D341Med (cell line): ENCODE results near the gene CUX1.
"Not testable (repeated sequence)": the region's sequence is repeated elsewhere in the genome, so short reads cannot be mapped to it uniquely, and the experiment has no call there.

Experiments
- DNase-seq: peaks from one replicate; pipeline ENCODE4 v3.0.0; 2012; ENCODE audit warnings: low spot score

CUX1 gene

DNA sequence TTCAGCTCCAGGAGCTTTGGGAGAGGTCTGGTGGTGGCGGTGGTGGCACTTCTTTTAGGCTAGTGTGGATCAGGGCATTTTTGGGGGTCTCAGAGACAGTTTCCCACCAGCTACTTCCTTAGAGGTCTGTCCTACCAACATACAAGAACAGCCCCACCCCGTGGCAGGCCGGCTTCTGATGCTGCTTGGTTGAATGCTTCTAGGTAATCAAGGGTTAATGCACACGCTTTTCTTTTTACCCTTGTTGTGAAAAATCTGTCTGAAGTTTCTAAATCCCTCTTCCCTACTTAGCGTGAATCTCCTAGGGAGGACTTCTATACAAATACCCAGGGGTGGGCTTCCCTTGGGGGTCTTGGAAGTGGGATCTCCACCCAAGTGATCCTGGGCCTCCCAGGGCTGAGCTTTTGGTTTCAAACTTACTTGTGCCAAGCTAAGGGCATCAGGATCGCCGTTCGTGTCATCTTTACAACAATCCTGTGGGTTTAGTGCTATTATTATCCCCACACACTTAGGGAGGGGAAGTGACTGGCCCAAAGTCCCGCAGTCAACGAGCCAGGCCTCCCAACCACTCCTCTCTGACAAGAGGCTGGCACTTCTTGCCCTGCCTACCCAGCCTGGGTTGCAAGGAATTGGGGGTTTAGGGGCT lies 471.0 kb downstream of the CUX1 start:
- no peak for DNase-seq

- DNase-seq, result no peak
These were observed 471.6 kb downstream of the CUX1 start for GRCh38 chr7:102289057-102289456.

DNA sequence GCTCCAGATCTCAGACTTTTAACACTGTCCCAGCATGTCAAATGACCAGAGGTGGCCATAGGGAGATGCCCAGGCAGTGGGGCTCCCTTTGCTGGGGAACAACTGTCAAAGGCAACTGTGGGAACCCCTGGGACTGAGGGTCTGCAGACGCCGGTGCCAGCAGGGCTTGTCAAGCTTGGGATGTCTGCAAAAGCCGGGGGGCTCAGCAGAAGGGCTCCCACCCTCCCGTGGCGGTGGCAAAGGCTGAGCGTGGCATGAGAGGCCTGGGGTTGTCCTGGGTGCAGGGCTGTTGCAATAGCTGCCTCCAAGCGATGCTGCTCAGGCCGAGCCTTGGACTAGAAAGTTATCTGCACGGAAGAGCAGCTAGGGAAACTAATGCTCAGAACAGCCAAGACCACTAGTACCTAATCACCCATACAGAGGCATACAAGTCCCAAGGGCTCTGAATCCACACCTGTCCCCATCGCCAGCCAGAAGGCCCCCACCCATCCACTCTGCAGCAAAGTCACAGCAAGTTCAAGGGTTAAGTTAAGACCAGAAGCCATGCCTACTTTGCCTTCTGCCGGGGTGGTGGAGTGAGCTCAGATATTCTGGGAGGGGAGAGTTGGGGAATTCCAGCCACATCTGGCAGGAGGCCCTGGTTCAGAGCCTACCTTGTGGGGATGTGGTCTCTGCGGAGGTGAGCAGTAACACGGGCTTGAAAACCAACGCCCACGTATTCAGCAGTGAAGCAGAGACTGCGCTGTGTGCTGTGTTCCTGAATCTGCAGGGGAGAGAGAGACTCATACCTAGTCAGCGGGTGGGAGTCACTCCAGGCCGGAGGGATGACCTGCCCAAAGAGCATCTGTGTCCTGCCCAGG lies 473.9 kb downstream of the CUX1 start:
- no peak for DNase-seq

- DNase-seq, result no peak
These were observed 474.5 kb downstream of the CUX1 start for GRCh38 chr7:102291916-102292267.

- no peak for DNase-seq
These were observed 475.7 kb downstream of the CUX1 start for GRCh38 chr7:102292813-102293798.

GRCh38 chr7:102294589-102294988 lies 477.2 kb downstream of the CUX1 start:
- DNase-seq, result no peak

GRCh38 chr7:102295346-102296178 lies 478.1 kb downstream of the CUX1 start:
- DNase-seq, result no peak

GRCh38 chr7:102296179-102296438 lies 478.7 kb downstream of the CUX1 start:
- no peak for DNase-seq

DNA sequence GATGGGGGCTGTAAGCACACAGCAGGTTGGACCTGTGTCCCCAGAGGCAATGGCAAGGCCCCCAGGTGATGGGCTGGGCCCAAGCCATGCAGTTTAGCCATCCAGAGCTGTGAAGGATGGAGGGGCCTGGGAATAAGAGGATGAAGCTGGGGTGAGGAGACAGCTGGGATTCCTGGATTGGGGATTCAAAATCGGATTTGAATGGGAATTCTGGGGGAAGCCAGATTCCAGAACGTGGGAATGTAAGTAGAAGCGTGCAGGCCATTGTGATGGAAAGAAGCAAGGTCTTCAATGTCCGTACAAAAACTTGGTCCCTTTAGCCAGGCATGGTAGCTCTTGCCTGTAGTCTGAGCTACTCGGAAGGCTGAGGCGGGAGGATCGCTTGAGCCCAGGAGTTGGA lies 479.1 kb downstream of the CUX1 start:
- DNase-seq, result no peak

DNA sequence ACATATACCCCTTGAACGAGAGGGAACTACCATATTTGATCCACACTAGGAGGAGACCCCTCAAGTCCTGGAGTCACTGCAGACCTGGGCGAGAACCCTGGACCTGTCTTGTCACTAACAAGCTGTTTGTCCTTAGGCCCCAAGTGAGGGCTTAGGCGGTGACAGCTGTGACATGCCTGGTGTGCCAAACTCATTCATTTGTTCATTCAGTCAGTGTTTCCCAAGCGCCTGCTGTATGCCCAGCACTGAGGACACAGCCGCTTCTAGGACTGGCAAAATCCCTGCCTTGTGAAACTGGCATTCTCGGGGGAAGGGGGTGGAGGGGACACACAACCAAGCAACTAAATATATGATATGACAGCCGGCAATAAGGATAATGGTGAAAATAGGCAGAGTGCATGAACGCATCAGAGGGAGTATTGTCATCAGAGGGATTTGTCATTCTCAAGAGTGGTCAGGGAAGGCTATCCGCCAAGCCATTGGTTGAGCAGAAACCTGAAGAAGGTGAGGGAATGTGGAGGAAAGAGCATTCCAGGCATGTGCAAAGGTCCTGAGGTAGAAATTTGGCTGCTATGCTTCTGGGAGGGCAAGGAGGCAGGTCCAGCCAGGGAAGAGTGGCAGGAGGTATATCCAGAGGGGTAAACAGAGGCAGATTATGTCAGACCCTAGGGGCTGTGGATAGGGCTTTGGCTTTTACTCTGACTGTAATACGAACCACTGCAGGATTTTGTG lies 480.2 kb downstream of the CUX1 start:
- DNase-seq, result no peak

DNA sequence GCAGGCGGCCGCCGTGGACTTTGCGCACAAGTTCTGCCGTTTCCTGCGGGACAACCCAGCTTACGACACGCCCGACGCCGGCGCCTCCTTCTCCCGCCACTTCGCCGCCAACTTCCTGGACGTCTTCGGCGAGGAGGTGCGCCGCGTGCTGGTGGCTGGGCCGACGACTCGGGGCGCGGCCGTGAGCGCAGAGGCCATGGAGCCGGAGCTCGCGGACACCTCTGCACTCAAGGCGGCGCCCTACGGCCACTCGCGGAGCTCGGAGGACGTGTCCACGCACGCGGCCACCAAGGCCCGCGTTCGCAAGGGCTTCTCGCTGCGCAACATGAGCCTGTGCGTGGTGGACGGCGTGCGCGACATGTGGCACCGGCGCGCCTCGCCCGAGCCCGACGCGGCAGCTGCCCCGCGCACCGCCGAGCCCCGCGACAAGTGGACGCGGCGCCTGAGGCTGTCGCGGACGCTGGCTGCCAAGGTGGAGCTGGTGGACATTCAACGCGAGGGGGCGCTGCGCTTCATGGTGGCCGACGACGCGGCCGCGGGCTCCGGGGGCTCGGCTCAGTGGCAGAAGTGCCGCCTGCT lies 483.3 kb downstream of the CUX1 start:
- no peak for DNase-seq

- DNase-seq, result not testable (repeated sequence)
These were observed 483.9 kb downstream of the CUX1 start for GRCh38 chr7:102301367-102301766.

DNA sequence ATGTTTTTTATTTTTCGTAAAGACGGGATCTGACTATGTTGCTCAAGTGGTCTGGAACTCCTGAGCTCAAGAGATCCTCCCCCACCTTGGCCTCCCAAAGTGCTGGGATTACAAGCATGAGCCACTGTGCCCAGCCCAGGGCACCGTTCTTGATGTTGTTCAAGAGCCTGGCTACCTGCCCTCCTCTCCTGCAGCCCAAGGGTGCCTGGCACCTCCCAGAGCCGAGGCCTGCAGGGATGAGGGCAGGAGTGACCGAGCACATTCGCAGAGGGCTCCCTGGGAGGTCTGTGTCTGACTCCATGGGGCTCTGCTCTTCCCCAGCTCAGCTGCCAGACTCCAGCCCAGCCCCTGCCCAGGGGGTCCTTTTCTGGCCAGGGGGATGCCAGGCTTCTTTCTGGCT lies 484.6 kb downstream of the CUX1 start:
- no peak for DNase-seq

DNA sequence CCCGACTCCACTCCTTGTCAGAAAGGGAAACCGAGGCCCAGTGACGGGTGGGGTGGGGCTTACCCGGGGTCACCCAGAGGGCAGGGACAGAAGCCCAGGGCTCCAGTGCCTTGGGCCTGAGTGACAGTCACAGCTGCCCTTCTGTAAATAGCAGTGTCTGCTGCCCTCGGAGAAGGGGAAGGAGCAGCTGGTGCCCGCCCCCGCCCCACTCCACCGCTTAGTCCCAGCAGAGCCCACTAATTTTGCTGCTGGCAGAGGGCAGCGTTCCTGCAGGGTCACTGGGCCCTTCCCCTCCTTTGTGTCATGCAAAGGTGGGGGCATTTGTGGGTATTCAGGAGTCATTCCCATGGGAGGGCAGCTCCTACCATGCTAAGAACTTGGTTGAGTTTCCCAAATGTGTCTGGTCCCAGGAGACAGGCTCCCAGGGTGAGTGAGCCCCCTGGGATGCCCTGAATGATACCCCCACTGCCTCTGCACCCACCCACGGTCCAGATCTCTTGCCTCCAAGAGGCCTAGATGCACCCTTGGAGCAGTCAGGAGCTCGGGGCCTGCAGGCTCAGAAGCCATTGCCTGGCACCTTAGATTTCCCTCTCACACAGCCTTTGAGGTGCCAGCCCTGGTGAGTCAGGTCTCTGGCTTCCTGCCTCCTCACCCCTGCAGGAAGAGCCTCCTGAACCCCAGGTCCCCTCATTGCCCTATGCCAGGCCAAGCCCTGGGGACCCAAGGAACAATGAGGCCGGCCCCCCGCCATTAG lies 486.4 kb downstream of the CUX1 start:
- peak; percentile 72 for DNase-seq

DNA sequence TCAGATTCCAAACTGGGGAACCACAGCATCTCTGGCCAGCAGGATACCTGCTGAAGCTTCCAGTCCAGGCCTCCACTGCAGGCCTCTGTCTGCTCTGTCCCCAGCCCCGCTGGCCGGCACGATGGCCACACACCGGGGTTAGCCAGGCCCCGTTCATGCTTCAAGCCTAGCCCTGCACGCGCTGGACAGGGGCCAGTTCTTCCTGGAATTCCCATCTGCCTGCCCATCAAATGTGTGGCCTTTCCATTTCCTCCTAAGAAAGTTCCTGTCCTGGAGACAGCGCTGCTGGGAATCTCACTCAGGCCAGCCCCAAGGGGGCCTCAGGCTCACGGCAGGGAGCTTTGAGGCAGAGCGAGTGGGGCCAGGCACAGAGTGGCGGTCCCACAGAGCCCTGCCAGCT lies 487.2 kb downstream of the CUX1 start:
- DNase-seq, result no peak

- no peak for DNase-seq
These were observed 488.2 kb downstream of the CUX1 start for GRCh38 chr7:102305414-102306268.

GRCh38 chr7:102306916-102307677 lies 489.7 kb downstream of the CUX1 start:
- no peak for DNase-seq

DNA sequence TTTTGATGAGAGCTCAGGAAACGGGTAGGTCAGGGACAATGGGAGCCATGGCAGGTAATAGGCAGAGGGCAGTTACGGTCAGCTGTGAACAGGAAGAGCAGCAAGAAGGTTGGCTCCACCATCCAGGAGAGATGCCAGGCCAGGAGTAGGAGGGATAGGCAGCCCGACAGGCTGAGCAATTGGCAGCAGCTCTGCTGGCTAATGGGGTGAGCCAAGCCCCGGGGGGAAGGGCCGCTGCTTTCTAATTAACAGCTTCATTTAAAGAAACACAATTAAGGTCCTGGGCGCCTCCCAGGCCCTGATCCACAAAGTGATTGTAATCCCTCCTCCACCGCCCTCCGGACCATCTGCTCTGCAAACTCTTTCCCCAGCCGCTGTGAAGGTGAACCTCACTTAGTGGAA lies 493.0 kb downstream of the CUX1 start:
- peak; percentile 94 for DNase-seq
